ENCODE data around the gene CCM2.

The CCM2 gene

GRCh38 chr7:45122975-45123860, 123.2 kb downstream of the CCM2 start:
- Histone ChIP-seq H3K36me3 (ENCODE audit: insufficient read depth, low read depth, low read length) (no peaks in the 10 kb centered on the region), H3K9me3 (ENCODE audit: insufficient read depth, low read depth, low read length) (no peaks in the 10 kb centered on the region), H3K4me1 (ENCODE audit: insufficient read depth, low read length) (peaks cover 10% of the 10 kb centered on the region; the same call in 1 of the 2 replicates), H3K27ac (ENCODE audit: low read length) (no peak overlapping the region), H3K4me3 (ENCODE audit: low read length) (no peak overlapping the region), H3K9ac (ENCODE audit: low read depth, low read length) (no peak overlapping the region), H3K27me3 (ENCODE audit: insufficient read depth, low read length) (no peaks in the 10 kb centered on the region)

- no peaks in the 10 kb centered on the region for H3K27me3 ChIP-seq (ENCODE audit: insufficient read depth, low read length)
- no peaks in the 10 kb centered on the region for H3K36me3 ChIP-seq (ENCODE audit: insufficient read depth, low read depth, low read length)
- H3K4me1 ChIP-seq (ENCODE audit: insufficient read depth, low read length) = peaks cover 10% of the 10 kb centered on the region; the same call in 1 of the 2 replicates
- H3K9ac ChIP-seq (ENCODE audit: low read depth, low read length) = no peak overlapping the region
- no peaks in the 10 kb centered on the region for H3K9me3 ChIP-seq (ENCODE audit: insufficient read depth, low read depth, low read length)
- no peak overlapping the region for H3K4me3 ChIP-seq (ENCODE audit: low read length)
- no peak overlapping the region for H3K27ac ChIP-seq (ENCODE audit: low read length)
These were observed 124.1 kb downstream of the CCM2 start for GRCh38 chr7:45123913-45124710.

GRCh38 chr7:45125193-45125904, 125.3 kb downstream of the CCM2 start:
- Histone ChIP-seq H3K4me3 (ENCODE audit: low read length) (no peak overlapping the region), H3K9ac (ENCODE audit: low read depth, low read length) (no peak overlapping the region), H3K36me3 (ENCODE audit: insufficient read depth, low read depth, low read length) (no peaks in the 10 kb centered on the region), H3K9me3 (ENCODE audit: insufficient read depth, low read depth, low read length) (no peaks in the 10 kb centered on the region), H3K27ac (ENCODE audit: low read length) (no peak overlapping the region), H3K27me3 (ENCODE audit: insufficient read depth, low read length) (no peaks in the 10 kb centered on the region), H3K4me1 (ENCODE audit: insufficient read depth, low read length) (peaks cover 10% of the 10 kb centered on the region; the same call in 1 of the 2 replicates)

All from iPS-20b (cell line).